ENCODE results near the gene GMPR.

GMPR gene

GRCh38 chr6:16270178-16270794 lies 31.9 kb downstream of the GMPR start:
- H3K27ac ChIP-seq (ENCODE audit: low read depth, low read length) = no peak overlapping the region
- no peak overlapping the region for H2AK5ac ChIP-seq (ENCODE audit: low read length)
- H3K18ac ChIP-seq (ENCODE audit: low read length) = no peak overlapping the region
- H3K79me2 ChIP-seq (ENCODE audit: control insufficient read depth, insufficient read depth, low read length, poor library complexity) = no peaks in the 10 kb centered on the region
- H4K8ac ChIP-seq (ENCODE audit: low read depth, low read length) = no peak overlapping the region
- peaks cover 3% of the 10 kb centered on the region in 2 experiments for H3K36me3 ChIP-seq (ENCODE audit: control insufficient read depth in 1 of 2, insufficient read depth in 2 of 2, low read length in 2 of 2)
- H2BK5ac ChIP-seq (ENCODE audit: low read depth, low read length, poor library complexity) = no peak overlapping the region
- H2BK120ac ChIP-seq (ENCODE audit: insufficient read depth, low read length, poor library complexity) = no peak overlapping the region
- no peak overlapping the region for H3K4ac ChIP-seq (ENCODE audit: low read depth, low read length)
- H3K4me1 ChIP-seq (ENCODE audit: control insufficient read depth in 1 of 2, insufficient read depth in 2 of 2, low read length in 2 of 2) = peaks cover 6 to 13% of the 10 kb centered on the region in 2 experiments
- no peak overlapping the region for H4K12ac ChIP-seq (ENCODE audit: low read depth, low read length)
- no peak overlapping the region for H2AFZ ChIP-seq (ENCODE audit: insufficient read depth, low read length, poor library complexity)
- H3K27me3 ChIP-seq (ENCODE audit: insufficient read depth, low read length) = no peaks in the 10 kb centered on the region
- H2BK12ac ChIP-seq (ENCODE audit: low read length) = no peak overlapping the region
- no peak overlapping the region for H3K23ac ChIP-seq (ENCODE audit: low read length)
- no peak overlapping the region for H3K9ac ChIP-seq (ENCODE audit: low read length)
- peak in 1 of 2 donors; percentile 15 for DNase-seq
- no CpG with 5 or more reads among the region's 5 CpGs for WGBS (ENCODE audit: extremely low coverage, insufficient coverage, insufficient read length)
- H3K14ac ChIP-seq (ENCODE audit: low read length) = no peak overlapping the region
- no peaks in the 10 kb centered on the region for H3K9me3 ChIP-seq (ENCODE audit: insufficient read depth, low read depth, low read length)
- H3K4me3 ChIP-seq (ENCODE audit: low read depth, low read length) = no peak overlapping the region
- no peaks in the 10 kb centered on the region for H3K79me1 ChIP-seq (ENCODE audit: low read length)
- H3K4me2 ChIP-seq (ENCODE audit: low read length) = no peak overlapping the region
- no peak overlapping the region for H4K91ac ChIP-seq (ENCODE audit: low read depth, low read length)

- no peak overlapping the region for H2BK5ac ChIP-seq (ENCODE audit: low read depth, low read length, poor library complexity)
- no peak overlapping the region for H3K4me2 ChIP-seq (ENCODE audit: low read length)
- no CpG with 5 or more reads among the region's 5 CpGs for WGBS (ENCODE audit: extremely low coverage, insufficient coverage, insufficient read length)
- no peak for DNase-seq
- no peak overlapping the region for H3K4me3 ChIP-seq (ENCODE audit: low read depth, low read length)
- H3K27me3 ChIP-seq (ENCODE audit: insufficient read depth, low read length) = no peaks in the 10 kb centered on the region
- H3K9me3 ChIP-seq (ENCODE audit: insufficient read depth, low read depth, low read length) = no peaks in the 10 kb centered on the region
- no peak overlapping the region for H4K91ac ChIP-seq (ENCODE audit: low read depth, low read length)
- no peak overlapping the region for H3K4ac ChIP-seq (ENCODE audit: low read depth, low read length)
- H3K4me1 ChIP-seq (ENCODE audit: control insufficient read depth in 1 of 2, insufficient read depth in 2 of 2, low read length in 2 of 2) = peaks cover 6 to 13% of the 10 kb centered on the region in 2 experiments
- H3K23ac ChIP-seq (ENCODE audit: low read length) = no peak overlapping the region
- no peak overlapping the region for H3K14ac ChIP-seq (ENCODE audit: low read length)
- H3K79me2 ChIP-seq (ENCODE audit: control insufficient read depth, insufficient read depth, low read length, poor library complexity) = no peaks in the 10 kb centered on the region
- peaks cover 0 to 3% of the 10 kb centered on the region in 2 experiments for H3K36me3 ChIP-seq (ENCODE audit: control insufficient read depth in 1 of 2, insufficient read depth in 2 of 2, low read length in 2 of 2)
- peaks cover 2% of the 10 kb centered on the region for H3K79me1 ChIP-seq (ENCODE audit: low read length)
- H3K27ac ChIP-seq (ENCODE audit: low read depth, low read length) = no peak overlapping the region
- no peak overlapping the region for H2AFZ ChIP-seq (ENCODE audit: insufficient read depth, low read length, poor library complexity)
- no peak overlapping the region for H4K12ac ChIP-seq (ENCODE audit: low read depth, low read length)
- H3K9ac ChIP-seq (ENCODE audit: low read length) = no peak overlapping the region
- H2BK120ac ChIP-seq (ENCODE audit: insufficient read depth, low read length, poor library complexity) = no peak overlapping the region
- H2BK12ac ChIP-seq (ENCODE audit: low read length) = no peak overlapping the region
- H4K8ac ChIP-seq (ENCODE audit: low read depth, low read length) = no peak overlapping the region
- H2AK5ac ChIP-seq (ENCODE audit: low read length) = no peak overlapping the region
- no peak overlapping the region for H3K18ac ChIP-seq (ENCODE audit: low read length)
Observed at GRCh38 chr6:16271428-16271827, 33.0 kb downstream of the GMPR start.

- no peak overlapping the region for H4K12ac ChIP-seq (ENCODE audit: low read depth, low read length)
- no peak overlapping the region for H2AFZ ChIP-seq (ENCODE audit: insufficient read depth, low read length, poor library complexity)
- H4K8ac ChIP-seq (ENCODE audit: low read depth, low read length) = no peak overlapping the region
- no peak overlapping the region for H2AK5ac ChIP-seq (ENCODE audit: low read length)
- H3K14ac ChIP-seq (ENCODE audit: low read length) = no peak overlapping the region
- H2BK12ac ChIP-seq (ENCODE audit: low read length) = no peak overlapping the region
- H3K4me2 ChIP-seq (ENCODE audit: low read length) = no peak overlapping the region
- peaks cover 8% of the 10 kb centered on the region for H3K79me1 ChIP-seq (ENCODE audit: low read length)
- no peaks in the 10 kb centered on the region for H3K36me3 ChIP-seq (ENCODE audit: control insufficient read depth in 1 of 2, insufficient read depth in 2 of 2, low read length in 2 of 2)
- no CpG with 5 or more reads among the region's 1 CpG for WGBS (ENCODE audit: extremely low coverage, insufficient coverage, insufficient read length)
- no peak overlapping the region for H3K23ac ChIP-seq (ENCODE audit: low read length)
- no peaks in the 10 kb centered on the region for H3K27me3 ChIP-seq (ENCODE audit: insufficient read depth, low read length)
- H3K4me1 ChIP-seq (ENCODE audit: control insufficient read depth in 1 of 2, insufficient read depth in 2 of 2, low read length in 2 of 2) = peaks cover 10 to 18% of the 10 kb centered on the region in 2 experiments
- no peaks in the 10 kb centered on the region for H3K9me3 ChIP-seq (ENCODE audit: insufficient read depth, low read depth, low read length)
- H4K91ac ChIP-seq (ENCODE audit: low read depth, low read length) = no peak overlapping the region
- no peak overlapping the region for H2BK120ac ChIP-seq (ENCODE audit: insufficient read depth, low read length, poor library complexity)
- H3K9ac ChIP-seq (ENCODE audit: low read length) = no peak overlapping the region
- H3K18ac ChIP-seq (ENCODE audit: low read length) = no peak overlapping the region
- H3K79me2 ChIP-seq (ENCODE audit: control insufficient read depth, insufficient read depth, low read length, poor library complexity) = no peaks in the 10 kb centered on the region
- no peak overlapping the region for H3K4ac ChIP-seq (ENCODE audit: low read depth, low read length)
- DNase-seq = no peak
- H3K27ac ChIP-seq (ENCODE audit: low read depth, low read length) = no peak overlapping the region
- no peak overlapping the region for H3K4me3 ChIP-seq (ENCODE audit: low read depth, low read length)
- no peak overlapping the region for H2BK5ac ChIP-seq (ENCODE audit: low read depth, low read length, poor library complexity)
Observed at GRCh38 chr6:16272201-16272600, 33.8 kb downstream of the GMPR start.

GRCh38 chr6:16273256-16273655 lies 34.9 kb downstream of the GMPR start:
- H2BK5ac ChIP-seq (ENCODE audit: low read depth, low read length, poor library complexity) = no peak overlapping the region
- H3K79me2 ChIP-seq (ENCODE audit: control insufficient read depth, insufficient read depth, low read length, poor library complexity) = no peaks in the 10 kb centered on the region
- no peaks in the 10 kb centered on the region for H3K9me3 ChIP-seq (ENCODE audit: insufficient read depth, low read depth, low read length)
- no peak overlapping the region for H3K23ac ChIP-seq (ENCODE audit: low read length)
- H3K18ac ChIP-seq (ENCODE audit: low read length) = no peak overlapping the region
- no peaks in the 10 kb centered on the region for H3K36me3 ChIP-seq (ENCODE audit: control insufficient read depth in 1 of 2, insufficient read depth in 2 of 2, low read length in 2 of 2)
- H3K27ac ChIP-seq (ENCODE audit: low read depth, low read length) = no peak overlapping the region
- H4K8ac ChIP-seq (ENCODE audit: low read depth, low read length) = no peak overlapping the region
- H3K79me1 ChIP-seq (ENCODE audit: low read length) = peaks cover 13% of the 10 kb centered on the region
- no peak overlapping the region for H4K12ac ChIP-seq (ENCODE audit: low read depth, low read length)
- H3K9ac ChIP-seq (ENCODE audit: low read length) = no peak overlapping the region
- no peak overlapping the region for H2AFZ ChIP-seq (ENCODE audit: insufficient read depth, low read length, poor library complexity)
- no peak overlapping the region for H3K14ac ChIP-seq (ENCODE audit: low read length)
- peaks cover 17% of the 10 kb centered on the region in 2 experiments for H3K4me1 ChIP-seq (ENCODE audit: control insufficient read depth in 1 of 2, insufficient read depth in 2 of 2, low read length in 2 of 2)
- no peak overlapping the region for H2BK120ac ChIP-seq (ENCODE audit: insufficient read depth, low read length, poor library complexity)
- no peak for DNase-seq
- H3K4me2 ChIP-seq (ENCODE audit: low read length) = no peak overlapping the region
- H3K4ac ChIP-seq (ENCODE audit: low read depth, low read length) = no peak overlapping the region
- no peak overlapping the region for H2BK12ac ChIP-seq (ENCODE audit: low read length)
- H4K91ac ChIP-seq (ENCODE audit: low read depth, low read length) = no peak overlapping the region
- H3K27me3 ChIP-seq (ENCODE audit: insufficient read depth, low read length) = no peaks in the 10 kb centered on the region
- no CpG with 5 or more reads among the region's 1 CpG for WGBS (ENCODE audit: extremely low coverage, insufficient coverage, insufficient read length)
- H2AK5ac ChIP-seq (ENCODE audit: low read length) = no peak overlapping the region
- no peak overlapping the region for H3K4me3 ChIP-seq (ENCODE audit: low read depth, low read length)

Data from trophoblast cell (in vitro differentiated cells and primary cell).